ENCODE measurements around the gene ZNF628.

ZNF628 gene

DNA sequence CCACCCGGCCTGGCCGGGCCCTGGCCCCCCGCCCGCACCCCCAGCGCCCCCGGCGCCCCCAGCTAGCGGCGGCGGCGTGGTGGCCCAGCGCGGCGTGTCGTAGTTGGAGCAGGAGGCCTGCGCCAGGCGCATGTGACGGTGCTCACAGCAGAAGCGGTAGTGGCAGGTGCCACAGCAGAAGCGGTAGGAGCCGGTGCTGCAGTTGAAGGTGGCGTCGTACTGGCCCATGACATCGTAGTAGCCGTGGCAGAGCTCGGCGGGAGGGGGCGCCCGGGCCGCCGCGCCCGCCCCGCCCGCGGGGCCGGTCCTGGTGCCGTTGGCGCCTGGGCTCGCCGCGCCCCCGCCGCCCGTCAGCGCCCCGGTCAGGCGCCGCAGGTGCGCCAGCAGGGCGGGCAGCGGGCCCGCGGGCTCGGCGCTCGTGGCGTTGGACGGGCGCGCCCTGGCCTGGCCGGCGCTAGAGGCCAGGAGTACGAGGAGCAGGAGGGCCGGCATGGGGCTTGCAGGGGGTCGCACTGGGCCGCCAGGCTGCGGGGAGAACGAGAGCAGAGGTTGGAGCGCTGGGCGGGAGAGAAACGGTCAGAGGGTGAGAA is 34.0 kb upstream of the ZNF628 start:
- Histone ChIP-seq H3K36me3 (ENCODE audit: insufficient read depth) (no peaks in the 10 kb centered on the region), H3K27me3 (ENCODE audit: insufficient read depth, low read depth) (peaks cover 80% of the 10 kb centered on the region), H4K20me1 (ENCODE audit: insufficient read depth) (no peaks in the 10 kb centered on the region), H3K79me2 (ENCODE audit: insufficient read depth, low read depth) (no peaks in the 10 kb centered on the region), H3K27ac (no peak overlapping the region), H3K4me1 (ENCODE audit: low read depth, poor library complexity, severe bottlenecking) (peaks cover 1% of the 10 kb centered on the region), H2AFZ (ENCODE audit: low read depth) (no peak overlapping the region), H3K4me3 (IDR thresholded peaks at IDR 0.05; ENCODE audit: insufficient read depth, low read depth, low read length) (no peak overlapping the region), H3K4me2 (no peak overlapping the region), H3K9ac (no peak overlapping the region)
- no peak for TF ChIP-seq CTCF (conservative IDR thresholded peaks at IDR 0.05; ENCODE audit: low read depth, low read length)

- no peaks in the 10 kb centered on the region for H4K20me1 ChIP-seq (ENCODE audit: insufficient read depth)
- no peaks in the 10 kb centered on the region for H3K79me2 ChIP-seq (ENCODE audit: insufficient read depth, low read depth)
- H3K9ac ChIP-seq, result no peak within 1 kb of the TSS
- no peaks in the 10 kb centered on the region for H3K36me3 ChIP-seq (ENCODE audit: insufficient read depth)
- H3K4me1 ChIP-seq (ENCODE audit: low read depth, poor library complexity, severe bottlenecking), result no peaks in the 10 kb centered on the region
- no peak within 1 kb of the TSS for H3K27ac ChIP-seq
- H3K4me2 ChIP-seq, result no peak within 1 kb of the TSS
- no peak for TF ChIP-seq CTCF (conservative IDR thresholded peaks at IDR 0.05; ENCODE audit: low read depth, low read length)
- peaks cover 73% of the 10 kb centered on the region for H3K27me3 ChIP-seq (ENCODE audit: insufficient read depth, low read depth)
- no peak within 1 kb of the TSS for H2AFZ ChIP-seq (ENCODE audit: low read depth)
- H3K4me3 ChIP-seq (IDR thresholded peaks at IDR 0.05; ENCODE audit: insufficient read depth, low read depth, low read length), result no peak within 1 kb of the TSS
Observed at GRCh38 chr19:55443045-55443823, 33.2 kb upstream of the ZNF628 start, which contains the start of gene SHISA7. Gene SHISA7, minus strand, starts transcription at chr19:55443300. Its CDS starts 437 bp downstream, at chr19:55442863.

DNA sequence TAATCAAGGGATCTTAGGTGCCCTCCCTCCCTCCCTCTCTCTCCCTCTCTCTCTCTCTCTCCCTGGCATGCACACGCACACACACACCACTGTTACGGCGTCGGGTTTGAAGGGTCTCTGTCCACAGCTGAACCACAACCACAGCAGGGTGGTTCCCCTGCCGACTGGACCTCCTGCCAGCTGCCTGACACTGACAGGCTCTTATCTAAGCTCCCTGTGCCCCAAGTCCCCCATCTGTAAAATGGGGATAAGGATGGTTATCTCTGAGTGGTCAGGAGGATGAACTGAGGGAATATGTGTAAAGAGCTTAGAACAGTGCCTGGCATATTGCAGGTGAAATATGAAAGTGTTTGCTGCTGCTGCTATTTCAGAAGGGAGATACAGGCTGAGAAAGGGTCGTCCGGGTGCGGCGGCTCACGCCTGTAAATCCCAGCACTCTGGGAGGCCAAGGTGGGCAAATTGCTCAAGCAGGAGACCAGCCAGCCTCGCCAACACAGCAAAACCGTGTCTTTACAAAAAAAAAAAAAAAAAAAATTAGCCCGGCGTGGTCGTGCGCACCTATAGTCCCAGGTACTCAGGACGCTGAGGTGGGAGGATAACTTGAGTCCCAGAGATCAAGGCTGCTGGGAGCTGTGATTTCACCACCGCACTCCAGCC is 32.5 kb upstream of the ZNF628 start:
- no peak overlapping the region for H3K4me3 ChIP-seq (IDR thresholded peaks at IDR 0.05; ENCODE audit: insufficient read depth, low read depth, low read length)
- no peaks in the 10 kb centered on the region for H3K36me3 ChIP-seq (ENCODE audit: insufficient read depth)
- H3K79me2 ChIP-seq (ENCODE audit: insufficient read depth, low read depth), result no peaks in the 10 kb centered on the region
- H3K27ac ChIP-seq, result no peak overlapping the region
- H3K27me3 ChIP-seq (ENCODE audit: insufficient read depth, low read depth), result peaks cover 68% of the 10 kb centered on the region
- no peak overlapping the region for H2AFZ ChIP-seq (ENCODE audit: low read depth)
- H3K4me1 ChIP-seq (ENCODE audit: low read depth, poor library complexity, severe bottlenecking), result no peaks in the 10 kb centered on the region
- no peaks in the 10 kb centered on the region for H4K20me1 ChIP-seq (ENCODE audit: insufficient read depth)
- H3K4me2 ChIP-seq, result no peak overlapping the region
- H3K9ac ChIP-seq, result no peak overlapping the region
- TF ChIP-seq CTCF (conservative IDR thresholded peaks at IDR 0.05; ENCODE audit: low read depth, low read length), result no peak

GRCh38 chr19:55444646-55445045 is 31.8 kb upstream of the ZNF628 start:
- Histone ChIP-seq H3K27ac (no peak overlapping the region), H3K27me3 (ENCODE audit: insufficient read depth, low read depth) (peaks cover 61% of the 10 kb centered on the region), H3K4me3 (IDR thresholded peaks at IDR 0.05; ENCODE audit: insufficient read depth, low read depth, low read length) (no peak overlapping the region)

More at GRCh38 chr19:55444646-55445045, 31.8 kb upstream of the ZNF628 start:
- Histone ChIP-seq H3K36me3 (ENCODE audit: insufficient read depth) (no peaks in the 10 kb centered on the region), H3K9ac (no peak overlapping the region), H4K20me1 (ENCODE audit: insufficient read depth) (no peaks in the 10 kb centered on the region), H3K4me2 (no peak overlapping the region), H3K79me2 (ENCODE audit: insufficient read depth, low read depth) (no peaks in the 10 kb centered on the region), H3K4me1 (ENCODE audit: low read depth, poor library complexity, severe bottlenecking) (no peaks in the 10 kb centered on the region), H2AFZ (ENCODE audit: low read depth) (no peak overlapping the region)
- no peak for TF ChIP-seq CTCF (conservative IDR thresholded peaks at IDR 0.05; ENCODE audit: low read depth, low read length)
